ENCODE data around the gene FXN.
"Not testable (repeated sequence)": the region's sequence is repeated elsewhere in the genome, so short reads cannot be mapped to it uniquely, and the experiment has no call there.

FXN gene

DNA sequence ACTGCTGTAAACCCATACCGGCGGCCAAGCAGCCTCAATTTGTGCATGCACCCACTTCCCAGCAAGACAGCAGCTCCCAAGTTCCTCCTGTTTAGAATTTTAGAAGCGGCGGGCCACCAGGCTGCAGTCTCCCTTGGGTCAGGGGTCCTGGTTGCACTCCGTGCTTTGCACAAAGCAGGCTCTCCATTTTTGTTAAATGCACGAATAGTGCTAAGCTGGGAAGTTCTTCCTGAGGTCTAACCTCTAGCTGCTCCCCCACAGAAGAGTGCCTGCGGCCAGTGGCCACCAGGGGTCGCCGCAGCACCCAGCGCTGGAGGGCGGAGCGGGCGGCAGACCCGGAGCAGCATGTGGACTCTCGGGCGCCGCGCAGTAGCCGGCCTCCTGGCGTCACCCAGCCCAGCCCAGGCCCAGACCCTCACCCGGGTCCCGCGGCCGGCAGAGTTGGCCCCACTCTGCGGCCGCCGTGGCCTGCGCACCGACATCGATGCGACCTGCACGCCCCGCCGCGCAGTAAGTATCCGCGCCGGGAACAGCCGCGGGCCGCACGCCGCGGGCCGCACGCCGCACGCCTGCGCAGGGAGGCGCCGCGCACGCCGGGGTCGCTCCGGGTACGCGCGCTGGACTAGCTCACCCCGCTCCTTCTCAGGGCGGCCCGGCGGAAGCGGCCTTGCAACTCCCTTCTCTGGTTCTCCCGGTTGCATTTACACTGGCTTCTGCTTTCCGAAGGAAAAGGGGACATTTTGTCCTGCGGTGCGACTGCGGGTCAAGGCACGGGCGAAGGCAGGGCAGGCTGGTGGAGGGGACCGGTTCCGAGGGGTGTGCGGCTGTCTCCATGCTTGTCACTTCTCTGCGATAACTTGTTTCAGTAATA is at the start of gene FXN:
FXN (plus strand) TSS at position 315 of the 871 bp plus-strand sequence; CDS start at position 346, 31 bp downstream.
- peak; percentile 78 for DNase-seq (ENCODE audit: low spot score)

GRCh38 chr9:68986949-68987348 is 48.6 kb upstream of the FXN start:
- not testable (repeated sequence) for DNase-seq (ENCODE audit: low spot score)

- no peak for DNase-seq (ENCODE audit: low spot score)
These were observed 44.1 kb upstream of the FXN start for GRCh38 chr9:68991457-68991856.

DNA sequence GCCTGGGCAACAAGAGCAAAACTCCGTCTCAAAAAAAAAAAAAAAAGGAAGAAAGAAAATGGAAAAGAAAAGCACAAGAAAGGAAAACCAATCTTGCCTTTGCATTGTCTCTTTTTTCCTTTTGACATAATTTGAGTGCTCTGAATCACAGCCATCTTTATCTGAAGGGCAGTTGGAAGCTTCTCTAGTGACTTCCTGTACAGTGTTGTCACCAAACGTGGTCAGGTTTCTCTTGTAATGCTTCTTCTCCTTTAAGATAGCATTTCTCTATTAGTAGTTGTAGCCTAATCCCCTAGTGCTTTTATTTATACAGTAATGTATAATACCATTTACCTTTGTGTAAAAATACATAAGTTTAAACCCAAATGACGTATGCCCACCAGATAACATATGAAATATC is 39.8 kb upstream of the FXN start:
- DNase-seq (ENCODE audit: low spot score) = no peak

- DNase-seq (ENCODE audit: low spot score) = no peak
These were observed 39.1 kb upstream of the FXN start for GRCh38 chr9:68996462-68996861.

GRCh38 chr9:68997666-68998065 is 37.9 kb upstream of the FXN start:
- no peak for DNase-seq (ENCODE audit: low spot score)

GRCh38 chr9:68998385-68998784 is 37.2 kb upstream of the FXN start:
- DNase-seq (ENCODE audit: low spot score) = no peak

- no peak for DNase-seq (ENCODE audit: low spot score)
These were observed 36.7 kb upstream of the FXN start for GRCh38 chr9:68998812-68999211.

DNA sequence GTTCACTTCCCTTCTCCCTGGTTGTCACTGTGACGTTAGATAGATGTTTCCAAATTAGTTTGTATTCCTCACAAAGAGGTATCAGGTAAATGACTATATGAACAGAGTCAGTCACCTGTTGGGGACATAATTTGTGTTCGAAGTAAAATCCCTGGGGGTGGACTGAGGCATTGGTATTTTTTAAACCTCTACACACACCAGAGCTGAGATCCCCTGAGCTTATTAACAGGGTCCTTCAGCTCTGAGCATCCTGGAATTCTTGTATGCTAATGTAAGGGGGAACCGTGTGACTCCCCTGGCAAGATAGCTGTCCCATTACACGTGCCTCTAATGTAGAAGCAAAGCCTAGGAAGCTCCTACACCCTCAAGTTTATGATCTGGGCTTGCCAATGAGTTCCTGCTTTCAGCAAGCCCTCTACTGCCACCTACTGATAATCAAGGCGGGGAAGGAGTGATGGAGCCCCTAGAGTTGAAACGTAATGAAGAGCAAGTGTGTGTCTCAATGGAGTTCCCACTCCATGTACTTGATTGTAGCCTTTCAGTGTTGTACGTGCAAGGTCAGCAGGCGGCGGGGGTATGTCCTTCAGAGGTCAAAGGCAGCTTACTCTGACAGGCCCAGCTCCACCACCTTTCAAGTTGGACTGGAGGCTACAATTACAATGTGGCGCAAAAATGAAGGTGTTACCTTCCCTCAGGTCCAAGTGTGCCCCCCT is 36.0 kb upstream of the FXN start:
- peak; percentile 72 for DNase-seq (ENCODE audit: low spot score)

- DNase-seq (ENCODE audit: low spot score) = no peak
These were observed 33.6 kb upstream of the FXN start for GRCh38 chr9:69001921-69002320.

DNA sequence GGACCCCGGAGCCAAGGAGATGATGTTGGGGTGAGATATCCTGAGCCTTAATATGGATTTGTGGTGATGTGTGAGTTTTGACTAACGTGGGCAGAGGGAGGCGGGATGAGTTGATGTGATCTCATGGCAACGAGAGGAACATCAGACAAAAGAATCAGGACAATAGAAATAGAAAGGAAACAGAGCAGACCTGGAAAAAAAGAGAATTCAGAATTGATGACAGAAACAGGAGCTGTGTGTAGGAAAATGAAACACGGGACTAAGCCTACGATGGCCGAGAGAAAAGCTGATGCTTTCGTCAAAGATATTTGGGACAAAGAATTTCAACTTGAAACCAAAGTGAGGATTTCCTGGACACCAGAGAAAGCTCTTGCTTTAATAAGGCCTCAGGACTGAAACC is 32.5 kb upstream of the FXN start:
- no peak for DNase-seq (ENCODE audit: low spot score)

DNA sequence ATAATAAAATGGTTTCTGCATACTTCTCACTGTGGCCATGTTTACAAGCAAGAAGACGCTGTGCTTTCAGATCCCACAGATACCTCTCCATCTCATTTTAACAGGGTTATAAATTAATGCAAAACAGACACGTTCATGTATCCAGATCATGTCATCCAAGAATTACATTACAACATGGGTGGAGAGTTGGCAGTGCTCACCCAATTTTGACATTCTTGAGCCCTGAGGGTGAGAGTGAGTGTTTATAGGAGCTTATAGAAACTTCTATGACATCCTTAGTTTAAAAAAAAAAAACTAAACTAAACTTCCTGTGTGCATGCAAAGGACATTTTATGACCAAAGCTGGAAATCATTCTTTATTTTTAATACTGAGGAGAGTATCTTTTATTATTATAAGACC is 30.7 kb upstream of the FXN start:
- no peak for DNase-seq (ENCODE audit: low spot score)

DNA sequence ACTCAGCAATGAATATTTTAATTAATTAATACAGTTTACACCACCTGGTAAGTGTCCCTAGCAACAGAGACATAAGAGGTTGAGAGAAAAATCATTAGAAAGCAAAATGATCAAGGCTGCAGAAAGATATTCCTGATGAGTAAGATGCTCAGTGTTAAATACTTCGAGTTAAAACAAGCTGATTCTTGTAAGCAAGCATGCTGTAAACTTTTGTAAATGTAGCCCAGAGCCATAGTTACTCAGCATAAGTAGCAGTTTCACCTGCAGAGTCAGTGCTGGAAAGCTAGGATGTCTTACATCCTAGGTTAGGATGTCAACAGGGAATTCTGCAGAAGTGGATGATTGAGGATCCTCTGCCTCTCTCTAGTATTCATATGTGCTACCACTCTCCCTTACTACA is 25.8 kb upstream of the FXN start:
- DNase-seq (ENCODE audit: low spot score) = no peak

GRCh38 chr9:69012696-69013381 is 22.7 kb upstream of the FXN start:
- no peak for DNase-seq (ENCODE audit: low spot score)

GRCh38 chr9:69013382-69013727 is 22.2 kb upstream of the FXN start:
- DNase-seq (ENCODE audit: low spot score) = no peak

GRCh38 chr9:69014013-69014412 is 21.5 kb upstream of the FXN start, which contains the start of gene PRKACG:
TSS of gene PRKACG (minus strand) at chr9:69014113. CDS start at chr9:69014092, 21 bp downstream.
- no peak for DNase-seq (ENCODE audit: low spot score)

GRCh38 chr9:69016191-69017096 is 19.1 kb upstream of the FXN start:
- no peak for DNase-seq (ENCODE audit: low spot score)

GRCh38 chr9:69018737-69019136 is 16.8 kb upstream of the FXN start:
- DNase-seq (ENCODE audit: low spot score) = no peak

DNA sequence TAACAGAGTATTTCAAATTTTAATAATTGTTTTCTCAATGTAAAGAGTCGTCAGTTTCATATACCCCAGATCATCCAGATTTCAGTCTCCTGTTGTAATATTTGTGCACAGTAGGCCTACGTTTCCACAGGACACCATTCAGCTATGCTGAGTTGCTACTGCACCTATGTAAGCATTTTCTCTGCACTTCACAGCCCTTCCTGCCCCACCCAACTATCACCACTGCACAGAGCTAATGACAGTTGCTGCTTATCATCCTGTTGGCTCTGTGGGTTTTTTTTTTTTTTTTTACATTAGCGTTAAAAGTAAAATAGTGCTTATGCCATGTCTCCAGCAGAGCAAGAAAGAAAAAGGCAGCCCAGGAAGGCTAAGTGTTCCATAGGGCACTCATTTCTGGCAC is 15.7 kb upstream of the FXN start:
- DNase-seq (ENCODE audit: low spot score) = peak; percentile 64

DNA sequence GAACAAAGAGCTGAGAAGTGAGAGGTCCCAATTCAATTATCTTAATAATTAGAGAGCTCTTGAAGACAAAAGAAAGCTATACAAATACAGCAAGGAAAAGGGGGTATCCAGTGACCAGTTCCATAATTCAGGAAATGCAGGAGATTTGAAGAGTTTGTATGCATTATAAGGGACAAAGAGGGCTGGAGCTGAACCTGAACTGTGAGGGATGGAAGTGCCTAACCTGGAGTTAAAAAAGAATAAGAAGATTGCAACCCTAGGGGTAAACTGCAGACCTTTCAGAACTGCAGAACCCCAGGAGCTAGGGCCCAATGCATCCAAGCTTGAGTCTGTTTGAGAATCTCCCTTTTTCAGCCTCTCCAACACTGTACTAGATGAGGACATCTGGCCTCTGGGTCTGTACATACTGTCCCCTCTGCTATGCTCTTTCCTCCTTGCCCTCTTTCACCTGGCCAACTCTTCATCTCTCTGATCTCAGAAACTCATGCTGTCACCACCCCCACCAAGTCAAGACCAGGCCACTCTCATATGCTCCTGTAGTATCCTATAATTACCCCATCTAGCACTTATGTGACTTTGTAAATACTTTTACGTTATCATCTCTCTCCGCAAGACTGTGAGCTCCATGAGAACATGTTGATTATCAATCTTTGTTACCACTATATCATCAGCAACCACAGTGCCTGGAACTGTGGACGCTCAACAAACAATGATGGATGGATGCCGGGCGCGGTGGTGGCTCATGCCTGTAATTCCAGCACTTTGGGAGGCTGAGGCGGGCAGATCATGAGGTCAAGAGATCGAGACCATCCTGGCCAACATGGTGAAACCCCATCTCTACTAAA is 15.0 kb upstream of the FXN start:
- DNase-seq (ENCODE audit: low spot score) = no peak

DNA sequence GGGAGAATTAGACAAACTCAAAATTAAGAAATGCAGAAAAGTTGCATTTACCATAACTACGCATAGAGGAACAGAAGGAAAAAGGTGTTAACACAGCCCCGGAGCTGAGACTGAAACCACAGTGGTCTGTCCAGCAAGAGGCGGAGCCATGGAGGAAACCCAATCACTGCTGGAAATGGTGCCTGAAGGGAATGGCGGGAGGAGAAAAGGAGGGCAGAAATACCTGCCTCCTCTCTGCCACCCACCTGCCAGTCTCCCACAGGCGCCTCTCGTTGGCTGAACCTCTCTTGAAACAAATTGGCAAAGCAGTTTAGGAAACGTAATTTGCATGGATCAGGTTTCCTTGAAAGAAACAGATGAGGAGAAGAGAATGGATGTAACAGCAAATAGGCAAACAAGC is 11.9 kb upstream of the FXN start:
- DNase-seq (ENCODE audit: low spot score) = no peak

All from CD4-positive, alpha-beta T cell treated with Interleukin-6 at 100 ng/mL for 8 hours (primary cell).